GM19372 (cell line): Measurements from ENCODE around the gene TRAF3IP1.
"Not testable (repeated sequence)": the region's sequence is repeated elsewhere in the genome, so short reads cannot be mapped to it uniquely, and the experiment has no call there.

ENCODE experiments used
- ATAC-seq: cut with Tn5 transposase; IDR thresholded peaks from one replicate; pipeline ENCODE4 v1.9.1; 2021; ENCODE audit warnings: mild to moderate bottlenecking, low read depth, moderate library complexity; ENCODE audit not compliant: unreplicated experiment

Gene TRAF3IP1

GRCh38 chr2:238337846-238338245 is 17.5 kb downstream of the TRAF3IP1 start:
- ATAC-seq, result no peak

- ATAC-seq, result no peak
These were observed 18.5 kb downstream of the TRAF3IP1 start for GRCh38 chr2:238338710-238339394.

GRCh38 chr2:238339395-238339780 is 19.1 kb downstream of the TRAF3IP1 start:
- ATAC-seq, result no peak

GRCh38 chr2:238339814-238340213 is 19.5 kb downstream of the TRAF3IP1 start:
- no peak for ATAC-seq

- no peak for ATAC-seq
These were observed 21.2 kb downstream of the TRAF3IP1 start for GRCh38 chr2:238341536-238341935.

GRCh38 chr2:238344035-238344434 is 23.7 kb downstream of the TRAF3IP1 start:
- ATAC-seq, result no peak

- no peak for ATAC-seq
These were observed 24.2 kb downstream of the TRAF3IP1 start for GRCh38 chr2:238344517-238344916.

- no peak for ATAC-seq
These were observed 25.1 kb downstream of the TRAF3IP1 start for GRCh38 chr2:238345297-238345968.

GRCh38 chr2:238346544-238346943 is 26.2 kb downstream of the TRAF3IP1 start:
- no peak for ATAC-seq

GRCh38 chr2:238350150-238350897 is 30.0 kb downstream of the TRAF3IP1 start:
- ATAC-seq, result no peak

- no peak for ATAC-seq
These were observed 31.0 kb downstream of the TRAF3IP1 start for GRCh38 chr2:238351315-238351714.

- ATAC-seq, result no peak
These were observed 32.0 kb downstream of the TRAF3IP1 start for GRCh38 chr2:238352361-238352760.

- ATAC-seq, result no peak
These were observed 38.5 kb downstream of the TRAF3IP1 start for GRCh38 chr2:238358769-238359168.

GRCh38 chr2:238359403-238359802 is 39.1 kb downstream of the TRAF3IP1 start:
- no peak for ATAC-seq

GRCh38 chr2:238361877-238362276 is 41.6 kb downstream of the TRAF3IP1 start:
- no peak for ATAC-seq

- ATAC-seq, result no peak
These were observed 42.3 kb downstream of the TRAF3IP1 start for GRCh38 chr2:238362626-238363025.

- no peak for ATAC-seq
These were observed 49.3 kb downstream of the TRAF3IP1 start for GRCh38 chr2:238369591-238370040.

- no peak for ATAC-seq
These were observed 49.9 kb downstream of the TRAF3IP1 start for GRCh38 chr2:238370094-238370822.

GRCh38 chr2:238370823-238371372 is 50.6 kb downstream of the TRAF3IP1 start:
- ATAC-seq, result no peak

- ATAC-seq, result not testable (repeated sequence)
These were observed 52.0 kb downstream of the TRAF3IP1 start for GRCh38 chr2:238372277-238372676.
